Body of pancreas (tissue), 4 donors: ENCODE data around the gene C2orf72.

Source experiments
- CTCF ChIP-seq, 7 experiments: fragments of 450-650 bp in 4 of 7; fragments of 200-600 bp in 3 of 7; sonication (generic) in 3 of 7; IDR thresholded peaks; one replicate each; pipeline ENCODE4 v1.5.1; 2016 to 2019; ENCODE audit warnings: antibody characterized with exemption in 7 of 7
- POLR2A ChIP-seq, 3 donors: fragments of 450-650 bp; IDR thresholded peaks; one replicate each; pipeline ENCODE4 v1.6.1; 2016; ENCODE audit warnings: antibody characterized with exemption in 3 of 3, mild to moderate bottlenecking in 2 of 3

GRCh38 chr2:231053846-231054245 is 16.5 kb downstream of the C2orf72 start:
- no peak for TF ChIP-seq POLR2A (IDR thresholded peaks at IDR 0.05)
- TF ChIP-seq CTCF (IDR thresholded peaks at IDR 0.05): no peak
